ENCODE measurements around the gene FRMD3. TPM values are rescaled to one million over a fixed set of nuclear protein-coding genes. Genes with fewer than 3 reads are reported as not detected.

FRMD3 gene
- total RNA-seq, 2 experiments from 2014 or later = 0.12 TPM; not detected in 1

DNA sequence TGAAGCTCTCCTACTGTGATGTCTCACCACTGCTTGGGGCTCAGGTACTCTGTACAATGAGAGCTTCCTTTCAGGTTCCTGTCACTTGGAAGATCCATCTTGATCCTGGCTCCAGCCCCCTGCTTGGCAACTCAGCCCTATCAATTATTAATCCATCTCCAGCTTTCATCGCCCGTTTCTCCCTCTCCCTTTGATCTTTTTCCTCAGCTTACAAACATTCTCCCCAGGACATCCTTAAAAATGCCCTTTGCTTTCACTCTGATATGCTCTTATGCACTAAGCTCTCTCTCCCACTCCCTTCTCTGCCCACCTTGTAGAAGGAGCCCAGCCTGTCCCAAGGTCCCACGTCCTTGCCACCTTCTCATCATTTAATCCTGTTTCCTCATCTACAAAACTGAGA, 109.0 kb downstream of the FRMD3 start:
- Mint-ChIP-seq H3K9me3 (no peaks in the 10 kb centered on the region), H3K27ac (no peak overlapping the region), H3K4me3 (no peak overlapping the region), H3K36me3 (ENCODE audit: low read depth) (no peaks in the 10 kb centered on the region), H3K27me3 (ENCODE audit: low read depth) (no peaks in the 10 kb centered on the region), H3K4me1 (ENCODE audit: low read depth) (no peaks in the 10 kb centered on the region)
- intact Hi-C loops (cut with micrococcal nuclease) = no loop called here
- CTCF ChIA-PET = no interaction called here
- no peak for DNase-seq

GRCh38 chr9:83425240-83425639, 113.0 kb downstream of the FRMD3 start:
- no peak for DNase-seq
- intact Hi-C loops (cut with micrococcal nuclease) = no loop called here
- H3K27me3 Mint-ChIP-seq (ENCODE audit: low read depth) = no peaks in the 10 kb centered on the region
- H3K27ac Mint-ChIP-seq = no peak overlapping the region
- no peaks in the 10 kb centered on the region for H3K9me3 Mint-ChIP-seq
- no peaks in the 10 kb centered on the region for H3K36me3 Mint-ChIP-seq (ENCODE audit: low read depth)
- CTCF ChIA-PET = no interaction called here
- no peak overlapping the region for H3K4me3 Mint-ChIP-seq
- no peaks in the 10 kb centered on the region for H3K4me1 Mint-ChIP-seq (ENCODE audit: low read depth)

- no peaks in the 10 kb centered on the region for H3K27me3 Mint-ChIP-seq (ENCODE audit: low read depth)
- no peaks in the 10 kb centered on the region for H3K9me3 Mint-ChIP-seq
- no peaks in the 10 kb centered on the region for H3K36me3 Mint-ChIP-seq (ENCODE audit: low read depth)
- H3K4me1 Mint-ChIP-seq (ENCODE audit: low read depth) = no peaks in the 10 kb centered on the region
- CTCF ChIA-PET = no interaction called here
- H3K27ac Mint-ChIP-seq = no peak overlapping the region
- intact Hi-C loops (cut with micrococcal nuclease) = no loop called here
- no peak overlapping the region for H3K4me3 Mint-ChIP-seq
- no peak for DNase-seq
Observed at GRCh38 chr9:83424831-83425230, 113.4 kb downstream of the FRMD3 start.

GRCh38 chr9:83423815-83424707, 114.1 kb downstream of the FRMD3 start:
- no peak for DNase-seq
- intact Hi-C loops (cut with micrococcal nuclease) = no loop called here
- CTCF ChIA-PET = no interaction called here
- H3K36me3 Mint-ChIP-seq (ENCODE audit: low read depth) = no peaks in the 10 kb centered on the region
- no peak overlapping the region for H3K4me3 Mint-ChIP-seq
- H3K4me1 Mint-ChIP-seq (ENCODE audit: low read depth) = no peaks in the 10 kb centered on the region
- H3K27me3 Mint-ChIP-seq (ENCODE audit: low read depth) = no peaks in the 10 kb centered on the region
- no peak overlapping the region for H3K27ac Mint-ChIP-seq
- H3K9me3 Mint-ChIP-seq = no peaks in the 10 kb centered on the region

GRCh38 chr9:83422527-83422926, 115.7 kb downstream of the FRMD3 start:
- H3K4me3 Mint-ChIP-seq = no peak overlapping the region
- H3K4me1 Mint-ChIP-seq (ENCODE audit: low read depth) = no peaks in the 10 kb centered on the region
- no peaks in the 10 kb centered on the region for H3K27me3 Mint-ChIP-seq (ENCODE audit: low read depth)
- H3K36me3 Mint-ChIP-seq (ENCODE audit: low read depth) = no peaks in the 10 kb centered on the region
- no peak for DNase-seq
- intact Hi-C loops (cut with micrococcal nuclease) = no loop called here
- CTCF ChIA-PET = interaction anchor here (0.8 kb wide), 1 partner anchor 88 kb away, joined by 3 read pairs; no protein-coding TSS in a partner anchor
- no peak overlapping the region for H3K27ac Mint-ChIP-seq
- no peaks in the 10 kb centered on the region for H3K9me3 Mint-ChIP-seq

- Mint-ChIP-seq H3K36me3 (ENCODE audit: low read depth) (no peaks in the 10 kb centered on the region), H3K4me1 (ENCODE audit: low read depth) (no peaks in the 10 kb centered on the region), H3K9me3 (no peaks in the 10 kb centered on the region), H3K27ac (no peak overlapping the region), H3K4me3 (no peak overlapping the region), H3K27me3 (ENCODE audit: low read depth) (no peaks in the 10 kb centered on the region)
- DNase-seq = no peak
- intact Hi-C loops (cut with micrococcal nuclease) = no loop called here
- CTCF ChIA-PET = interaction anchor here (0.6 kb wide), 1 partner anchor 48 kb away, joined by 3 read pairs; no protein-coding TSS in a partner anchor
Observed at GRCh38 chr9:83420486-83420885, 117.7 kb downstream of the FRMD3 start.

DNA sequence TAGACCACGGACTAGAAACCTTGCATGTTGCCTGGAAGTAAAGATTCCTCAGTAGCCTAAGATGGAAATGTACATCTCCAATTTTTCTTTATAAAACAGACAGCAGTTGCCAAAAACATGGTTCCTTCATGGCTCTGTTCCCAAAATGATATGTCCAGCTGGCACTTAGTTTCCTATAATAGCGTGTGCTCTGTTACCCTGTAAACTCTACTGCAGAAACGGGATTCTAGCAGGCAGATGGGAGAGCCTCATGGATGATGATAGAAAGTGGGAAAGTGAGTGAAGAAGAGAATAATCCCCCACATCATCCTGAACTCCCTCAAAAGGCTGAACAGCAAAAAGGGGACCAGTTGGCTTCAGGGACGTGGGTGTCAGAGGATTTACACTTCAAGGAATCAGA, 118.2 kb downstream of the FRMD3 start:
- H3K4me1 Mint-ChIP-seq (ENCODE audit: low read depth) = no peaks in the 10 kb centered on the region
- no peak overlapping the region for H3K27ac Mint-ChIP-seq
- no peaks in the 10 kb centered on the region for H3K27me3 Mint-ChIP-seq (ENCODE audit: low read depth)
- no peak overlapping the region for H3K4me3 Mint-ChIP-seq
- H3K36me3 Mint-ChIP-seq (ENCODE audit: low read depth) = peaks cover 1% of the 10 kb centered on the region
- no peak for DNase-seq
- no peaks in the 10 kb centered on the region for H3K9me3 Mint-ChIP-seq
- CTCF ChIA-PET = interaction anchor here (0.6 kb wide), 1 partner anchor 47 kb away, joined by 3 read pairs; no protein-coding TSS in a partner anchor
- intact Hi-C loops (cut with micrococcal nuclease) = no loop called here

- no peak overlapping the region for H3K27ac Mint-ChIP-seq
- H3K36me3 Mint-ChIP-seq (ENCODE audit: low read depth) = peaks cover 7% of the 10 kb centered on the region
- H3K4me3 Mint-ChIP-seq = no peak overlapping the region
- no peaks in the 10 kb centered on the region for H3K4me1 Mint-ChIP-seq (ENCODE audit: low read depth)
- H3K27me3 Mint-ChIP-seq (ENCODE audit: low read depth) = no peaks in the 10 kb centered on the region
- CTCF ChIA-PET = no interaction called here
- no peak for DNase-seq
- intact Hi-C loops (cut with micrococcal nuclease) = no loop called here
- H3K9me3 Mint-ChIP-seq = peaks cover 6% of the 10 kb centered on the region
Observed at GRCh38 chr9:83418283-83418682, 119.9 kb downstream of the FRMD3 start.

DNA sequence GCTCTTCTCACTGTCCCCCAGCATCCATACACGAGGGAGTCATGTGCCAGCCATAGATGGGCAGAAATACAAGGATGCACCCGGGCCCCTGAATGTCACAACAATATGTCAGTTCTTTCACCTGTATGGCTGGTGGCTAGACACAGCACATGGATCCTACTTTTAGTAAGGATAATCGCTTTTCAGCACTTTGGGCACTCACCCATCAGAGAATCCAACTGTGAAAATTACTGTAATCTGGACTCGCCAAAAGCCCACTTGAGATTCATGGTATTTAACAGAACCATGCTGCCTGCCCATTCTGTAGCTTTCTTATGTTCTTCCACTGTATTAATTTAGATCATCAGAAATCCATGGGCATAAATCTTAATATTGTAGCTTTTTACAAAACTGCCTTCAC, 124.8 kb downstream of the FRMD3 start:
- peaks cover 8% of the 10 kb centered on the region for H3K9me3 Mint-ChIP-seq
- no peaks in the 10 kb centered on the region for H3K4me1 Mint-ChIP-seq (ENCODE audit: low read depth)
- intact Hi-C loops (cut with micrococcal nuclease) = no loop called here
- no peaks in the 10 kb centered on the region for H3K27me3 Mint-ChIP-seq (ENCODE audit: low read depth)
- DNase-seq = no peak
- H3K27ac Mint-ChIP-seq = no peak overlapping the region
- H3K36me3 Mint-ChIP-seq (ENCODE audit: low read depth) = peaks cover 7% of the 10 kb centered on the region
- CTCF ChIA-PET = interaction anchor here (1.0 kb wide), 1 partner anchor 175 kb away, joined by 3 read pairs; no protein-coding TSS in a partner anchor
- H3K4me3 Mint-ChIP-seq = no peak overlapping the region

DNA sequence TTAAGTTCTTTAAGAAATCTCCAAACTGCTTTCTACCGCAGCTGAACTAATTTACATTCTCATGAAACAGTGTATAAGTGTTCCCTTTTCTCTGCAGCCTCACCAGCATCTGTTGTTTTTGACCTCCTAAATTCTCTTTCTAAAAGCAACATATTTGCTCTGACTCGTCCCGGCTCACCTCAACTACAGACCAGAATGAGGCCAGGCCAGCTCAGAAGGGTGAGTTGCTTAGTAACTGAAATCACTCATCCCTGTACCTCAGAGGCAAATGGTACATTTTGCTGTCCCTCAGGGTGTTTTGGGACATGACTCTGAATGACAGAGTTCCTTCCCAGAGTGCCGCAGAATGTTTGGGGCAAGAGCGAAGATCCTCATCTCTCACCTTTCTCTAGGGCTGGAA, 127.5 kb downstream of the FRMD3 start:
- Mint-ChIP-seq H3K4me1 (ENCODE audit: low read depth) (no peaks in the 10 kb centered on the region), H3K4me3 (no peak overlapping the region), H3K9me3 (peaks cover 8% of the 10 kb centered on the region), H3K27me3 (ENCODE audit: low read depth) (no peaks in the 10 kb centered on the region), H3K27ac (no peak overlapping the region), H3K36me3 (ENCODE audit: low read depth) (peaks cover 10% of the 10 kb centered on the region)
- DNase-seq = no peak
- intact Hi-C loops (cut with micrococcal nuclease) = no loop called here
- CTCF ChIA-PET = no interaction called here

GRCh38 chr9:83406921-83407320, 131.3 kb downstream of the FRMD3 start:
- Mint-ChIP-seq H3K27ac (no peak overlapping the region), H3K4me1 (ENCODE audit: low read depth) (no peaks in the 10 kb centered on the region), H3K9me3 (peaks cover 2% of the 10 kb centered on the region), H3K36me3 (ENCODE audit: low read depth) (peaks cover 3% of the 10 kb centered on the region), H3K27me3 (ENCODE audit: low read depth) (no peaks in the 10 kb centered on the region), H3K4me3 (no peak overlapping the region)
- no peak for DNase-seq
- intact Hi-C loops (cut with micrococcal nuclease) = no loop called here
- CTCF ChIA-PET = no interaction called here

- Mint-ChIP-seq H3K9me3 (peaks cover 2% of the 10 kb centered on the region), H3K4me1 (ENCODE audit: low read depth) (no peaks in the 10 kb centered on the region), H3K4me3 (no peak overlapping the region), H3K27me3 (ENCODE audit: low read depth) (no peaks in the 10 kb centered on the region), H3K36me3 (ENCODE audit: low read depth) (peaks cover 3% of the 10 kb centered on the region), H3K27ac (no peak overlapping the region)
- CTCF ChIA-PET = no interaction called here
- no peak for DNase-seq
- intact Hi-C loops (cut with micrococcal nuclease) = no loop called here
Observed at GRCh38 chr9:83405759-83406158, 132.4 kb downstream of the FRMD3 start.

GRCh38 chr9:83403527-83404238, 134.5 kb downstream of the FRMD3 start:
- H3K4me1 Mint-ChIP-seq (ENCODE audit: low read depth) = no peaks in the 10 kb centered on the region
- CTCF ChIA-PET = no interaction called here
- no peak for DNase-seq
- H3K4me3 Mint-ChIP-seq = no peak overlapping the region
- H3K9me3 Mint-ChIP-seq = peaks cover 2% of the 10 kb centered on the region
- no peak overlapping the region for H3K27ac Mint-ChIP-seq
- intact Hi-C loops (cut with micrococcal nuclease) = no loop called here
- H3K36me3 Mint-ChIP-seq (ENCODE audit: low read depth) = peaks cover 3% of the 10 kb centered on the region
- H3K27me3 Mint-ChIP-seq (ENCODE audit: low read depth) = no peaks in the 10 kb centered on the region

All from activated naive CD4-positive, alpha-beta T cell treated with anti-CD3 and anti-CD28 coated beads for 36 hours (primary cell).